SK-N-DZ (cell line): ENCODE data around the gene EEF1B2.
A peak's percentile ranks its signal among the peaks of the same experiment; 100 is the strongest.
"Not testable (repeated sequence)": the region's sequence is repeated elsewhere in the genome, so short reads cannot be mapped to it uniquely, and the experiment has no call there.

Experiments used
- DNase-seq: peaks from one replicate; pipeline ENCODE4 v3.0.0-alpha.2; 2015; ENCODE audit warnings: low spot score

EEF1B2 gene

GRCh38 chr2:206164261-206164862 lies 4.7 kb downstream of the EEF1B2 start:
- DNase-seq: peak; percentile 41

GRCh38 chr2:206168230-206168629 lies 8.5 kb downstream of the EEF1B2 start:
- not testable (repeated sequence) for DNase-seq

- not testable (repeated sequence) for DNase-seq
Observed at GRCh38 chr2:206171624-206172397, 12.1 kb downstream of the EEF1B2 start.

GRCh38 chr2:206173147-206173546 lies 13.5 kb downstream of the EEF1B2 start:
- no peak for DNase-seq

GRCh38 chr2:206176121-206176520 lies 16.4 kb downstream of the EEF1B2 start:
- DNase-seq: no peak

DNA sequence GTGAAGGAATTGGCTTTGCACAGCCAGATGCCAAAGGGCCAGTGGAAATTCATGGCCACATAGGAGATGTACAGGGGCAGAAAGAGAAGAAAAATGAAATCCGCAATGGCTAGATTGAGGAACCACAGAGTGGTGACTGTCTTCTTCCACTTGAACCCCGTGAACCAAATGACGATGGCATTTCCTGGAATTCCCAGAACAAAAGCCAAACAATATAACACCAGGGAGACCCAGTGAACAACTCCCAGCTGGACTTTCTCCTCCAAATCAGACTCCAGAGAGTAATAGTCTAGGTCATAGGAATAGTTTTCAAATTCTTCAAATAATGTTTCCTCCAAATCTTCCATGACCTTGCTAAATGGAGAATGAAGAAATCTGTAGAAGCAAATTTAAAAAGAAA lies 17.2 kb downstream of the EEF1B2 start:
- DNase-seq: no peak

- DNase-seq: not testable (repeated sequence)
Observed at GRCh38 chr2:206181526-206181925, 21.8 kb downstream of the EEF1B2 start.

DNA sequence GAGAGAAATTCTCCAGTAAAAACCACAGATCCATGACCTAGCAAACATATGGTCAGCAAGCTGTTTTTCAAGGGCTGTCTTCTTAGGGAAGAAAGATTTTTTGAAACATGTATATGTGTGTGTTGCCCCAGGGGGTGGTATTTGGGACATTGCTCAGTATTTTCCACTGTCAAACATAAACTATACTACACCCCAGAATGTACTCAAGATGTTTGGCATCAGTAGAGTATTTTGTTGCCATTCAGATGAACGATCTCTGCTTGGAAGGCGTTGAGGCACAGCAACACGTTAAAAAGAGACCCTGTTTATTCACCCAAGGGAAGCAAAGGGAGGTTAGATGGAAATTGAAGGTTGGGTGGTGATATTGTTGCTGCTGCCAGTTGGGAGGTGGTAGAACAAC lies 30.0 kb downstream of the EEF1B2 start:
- no peak for DNase-seq

- DNase-seq: no peak
Observed at GRCh38 chr2:206190111-206190510, 30.4 kb downstream of the EEF1B2 start.

DNA sequence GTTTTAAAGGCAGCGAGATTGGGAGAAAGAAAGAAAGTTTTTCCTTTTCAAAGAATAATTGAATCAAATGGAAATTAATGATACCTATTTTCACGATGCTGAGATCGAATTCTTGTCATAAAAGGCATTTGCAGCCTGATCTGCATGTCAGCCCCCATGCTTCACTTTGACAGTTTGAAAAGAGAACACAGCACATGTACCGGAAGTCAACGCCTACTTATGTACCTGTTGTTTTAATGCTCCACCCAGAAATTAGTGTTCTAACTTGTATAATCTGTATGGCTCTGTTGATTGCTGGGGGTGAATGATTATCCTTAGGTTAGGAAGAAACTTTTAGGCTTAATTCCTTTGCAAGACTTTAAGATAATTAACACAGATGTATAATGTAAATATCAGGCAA lies 31.0 kb downstream of the EEF1B2 start:
- no peak for DNase-seq

GRCh38 chr2:206192157-206192556 lies 32.5 kb downstream of the EEF1B2 start:
- no peak for DNase-seq

DNA sequence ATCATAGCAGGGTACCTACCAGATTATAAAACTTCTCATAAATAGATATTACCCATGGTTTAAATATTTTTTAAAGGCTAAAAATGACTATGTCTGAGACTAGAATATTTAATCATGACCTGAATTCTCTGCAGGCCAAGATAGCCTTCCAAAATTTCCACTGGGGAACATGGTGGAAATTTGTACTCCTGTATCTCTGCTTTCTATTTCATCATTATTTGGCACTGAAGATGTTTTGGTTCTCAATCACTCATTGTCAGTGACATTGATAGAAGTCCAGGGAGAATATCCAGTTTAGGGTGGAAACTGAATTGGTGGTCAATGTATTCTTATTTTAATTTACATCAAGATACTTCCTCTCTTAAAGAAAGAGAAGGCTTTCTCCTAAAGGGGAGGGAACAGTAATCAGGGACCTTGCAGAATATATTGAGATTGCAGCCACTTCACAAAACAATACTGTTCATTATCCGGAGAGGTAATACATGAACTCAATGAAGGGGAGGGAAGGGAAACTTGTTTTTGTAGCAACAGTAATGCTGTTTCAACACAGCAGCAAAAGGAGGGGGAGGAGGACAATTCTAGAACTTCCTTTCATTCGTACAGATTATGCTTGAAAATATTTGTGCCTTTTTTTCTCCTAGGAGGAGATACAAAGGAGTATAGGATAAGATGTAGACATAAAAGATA lies 34.1 kb downstream of the EEF1B2 start:
- DNase-seq: no peak

DNA sequence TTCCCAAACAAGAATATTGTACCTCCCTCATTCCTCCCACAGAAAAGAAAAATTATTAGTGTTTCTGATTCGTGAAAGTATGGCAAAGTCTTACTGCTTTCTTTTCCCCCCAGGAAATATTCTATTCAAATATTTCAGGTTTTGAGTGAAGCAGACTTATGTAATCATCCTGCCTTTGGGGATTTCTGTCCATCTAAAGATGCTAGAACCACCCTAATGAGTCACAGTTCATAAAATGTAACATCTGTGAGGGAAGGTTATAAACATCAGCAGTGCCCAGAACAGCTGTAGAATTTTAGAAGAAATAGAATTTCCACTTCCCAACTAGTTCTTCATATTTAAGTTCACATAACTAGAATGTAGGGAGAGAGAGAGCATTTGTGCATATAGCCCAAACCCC lies 39.0 kb downstream of the EEF1B2 start:
- no peak for DNase-seq

DNA sequence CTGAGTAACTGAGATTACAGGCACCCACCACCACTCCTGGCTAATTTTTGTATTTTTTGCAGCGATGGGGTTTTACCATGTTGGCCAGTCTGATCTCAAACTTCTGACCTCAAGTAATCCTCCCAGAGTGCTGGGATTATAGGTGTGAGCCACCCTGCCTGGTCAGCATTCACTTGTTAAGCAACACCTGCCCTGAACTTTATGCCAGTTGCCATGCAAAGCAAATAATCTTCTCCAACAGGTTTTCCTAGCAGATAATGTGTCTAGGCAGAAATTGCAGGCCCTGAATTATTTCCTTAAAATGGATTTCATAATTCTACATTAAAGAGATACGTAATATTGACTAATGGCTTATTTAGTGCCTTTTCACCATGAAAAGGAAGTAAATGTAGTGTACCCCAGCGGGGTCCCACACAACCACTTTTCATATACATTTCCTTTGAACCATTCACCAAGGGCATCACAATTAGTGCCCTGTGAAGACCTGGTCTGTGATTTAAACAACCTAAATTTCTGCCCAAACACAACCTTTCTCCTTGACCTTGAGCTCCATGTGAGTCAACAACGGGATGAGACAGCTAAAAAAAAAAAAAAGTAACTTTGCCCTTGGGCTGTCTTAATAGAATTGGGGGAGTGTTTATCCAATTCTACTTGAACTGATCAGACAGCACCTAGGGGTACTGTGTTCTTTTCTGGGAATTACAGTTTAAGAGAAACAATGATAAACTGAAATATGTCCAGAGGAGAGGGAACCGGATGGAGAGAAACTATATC lies 41.6 kb downstream of the EEF1B2 start:
- DNase-seq: no peak

GRCh38 chr2:206202446-206202845 lies 42.8 kb downstream of the EEF1B2 start:
- DNase-seq: peak; percentile 47

GRCh38 chr2:206203331-206203730 lies 43.6 kb downstream of the EEF1B2 start:
- DNase-seq: no peak

- DNase-seq: no peak
Observed at GRCh38 chr2:206204710-206205109, 45.0 kb downstream of the EEF1B2 start.

GRCh38 chr2:206207316-206207715 lies 47.6 kb downstream of the EEF1B2 start:
- DNase-seq: not testable (repeated sequence)

GRCh38 chr2:206208900-206209299 lies 49.2 kb downstream of the EEF1B2 start:
- no peak for DNase-seq

DNA sequence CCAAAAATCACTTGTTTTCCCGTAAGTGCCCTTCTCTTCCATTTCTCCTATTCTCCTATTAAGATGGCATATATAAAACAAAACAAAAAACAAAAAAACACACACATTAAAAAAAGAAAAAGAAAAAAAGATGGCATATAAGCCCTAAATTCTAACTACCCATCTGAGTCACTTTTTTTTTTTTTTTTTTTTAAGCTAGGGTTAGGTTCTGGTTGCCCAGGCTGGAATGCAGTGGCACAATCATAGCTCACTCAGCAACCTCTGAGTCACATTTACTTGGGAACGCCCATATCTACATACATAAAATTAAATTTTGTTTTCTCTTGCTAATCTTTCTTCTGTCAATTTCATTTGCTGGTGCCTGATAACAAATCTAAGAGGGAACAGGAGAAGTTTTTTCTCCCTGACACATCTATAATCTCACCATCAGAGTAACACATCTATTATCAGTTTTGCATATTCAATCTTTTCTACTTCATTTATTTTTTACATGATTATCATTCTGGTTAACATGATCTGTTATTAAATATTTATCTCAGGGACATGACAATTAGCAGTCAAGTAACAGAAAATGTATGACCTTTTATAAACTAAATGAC lies 52.1 kb downstream of the EEF1B2 start:
- DNase-seq: no peak
